Activated CD8-positive, alpha-beta memory T cell treated with anti-CD3 and anti-CD28 coated beads for 36 hours (primary cell): ENCODE results near the gene MEDAG. TPM values are rescaled to one million over a fixed set of nuclear protein-coding genes. Genes with fewer than 3 reads are reported as not detected.

Experiments used
- total RNA-seq, 2 experiments: library from RNA; stranded (reverse); gene quantifications; one replicate each; pipeline ENCODE4 v1.2.3, GENCODE V29; 2021

MEDAG gene
- total RNA-seq, 2 experiments from 2014 or later: not detected

Other genes starting within 250 kb of the MEDAG start
- gene ALOX5AP, start 170.7 kb upstream of the MEDAG start, total RNA-seq: 10 to 100 TPM; 33.4 to 34.1 TPM
- not detected for gene TEX26, start 26.4 kb downstream of the MEDAG start, total RNA-seq